SU-DHL-6 (cell line): ENCODE data around the gene KRT35.

Source experiments
- H2AFZ ChIP-seq: fragments of 200-600 bp; sonication (generic); 2 replicates; pipeline ENCODE4 v1.6.1; 2014; ENCODE audit warnings: low read depth, mild to moderate bottlenecking, moderate library complexity, mixed read lengths, antibody characterized with exemption, low read length; ENCODE audit not compliant: severe bottlenecking
- H3F3A ChIP-seq: fragments of 200-600 bp; shearing (Covaris generic); 2 replicates; pipeline ENCODE4 v1.6.0; 2016; ENCODE audit warnings: antibody characterized with exemption, mild to moderate bottlenecking; ENCODE audit not compliant: insufficient read depth
- H3K27ac ChIP-seq: fragments of 200-600 bp; sonication (generic); 2 replicates; pipeline ENCODE4 v1.5.1; 2016; ENCODE audit warnings: low read depth, mild to moderate bottlenecking, low read length, moderate library complexity, mixed read lengths
- H3K27me3 ChIP-seq: fragments of 200-600 bp; sonication (generic), shearing (Covaris generic); 2 replicates; pipeline ENCODE4 v1.6.0; 2014; ENCODE audit warnings: mild to moderate bottlenecking, low read length
- H3K36me3 ChIP-seq: fragments of 200-600 bp; sonication (generic); 2 replicates; pipeline ENCODE4 v1.6.1; 2014; ENCODE audit warnings: mild to moderate bottlenecking, low read length, mixed read lengths
- H3K4me2 ChIP-seq: fragments of 300-600, 200-600 bp; shearing (Covaris generic), sonication (generic); 2 replicates; pipeline ENCODE4 v1.6.0; 2014; ENCODE audit warnings: low read length, low read depth, mild to moderate bottlenecking; ENCODE audit not compliant: poor library complexity, severe bottlenecking
- H3K4me3 ChIP-seq: fragments of 200-600 bp; sonication (generic); 2 replicates; pipeline ENCODE4 v1.5.1; 2014; ENCODE audit warnings: antibody characterized with exemption, low read length, mild to moderate bottlenecking, mixed read lengths; ENCODE audit not compliant: insufficient read depth, poor library complexity, severe bottlenecking
- H3K79me2 ChIP-seq: fragments of 200-600 bp; sonication (generic); 2 replicates; pipeline ENCODE4 v1.6.1; 2014; ENCODE audit warnings: mild to moderate bottlenecking, low read length, moderate library complexity; ENCODE audit not compliant: insufficient read depth
- H3K9ac ChIP-seq: fragments of 200-600 bp; sonication (generic); 2 replicates; pipeline ENCODE4 v1.7.0; 2014; ENCODE audit warnings: mild to moderate bottlenecking, low read length
- H3K9me2 ChIP-seq: fragments of 200-600 bp; sonication (generic); replicated peaks from 2 replicates; pipeline ENCODE4 v1.6.1; 2014; ENCODE audit warnings: low read length; ENCODE audit not compliant: insufficient read depth
- H3K9me3 ChIP-seq: fragments of 200-600 bp; sonication (generic); 2 replicates; pipeline ENCODE4 v1.6.1; 2014; ENCODE audit warnings: low read length, mixed read lengths; ENCODE audit not compliant: insufficient read depth
- H4K20me1 ChIP-seq: fragments of 200-600 bp; sonication (generic); 2 replicates; pipeline ENCODE4 v1.6.1; 2014; ENCODE audit warnings: low read depth, mild to moderate bottlenecking, antibody characterized with exemption, low read length, moderate library complexity, mixed read lengths
- CTCF ChIP-seq: fragments of 200-600 bp; sonication (generic); IDR thresholded peaks from one replicate; pipeline ENCODE4 v1.5.1; 2017; ENCODE audit warnings: antibody characterized with exemption, mild to moderate bottlenecking, low read length, moderate library complexity; ENCODE audit not compliant: insufficient read depth, poor library complexity, severe bottlenecking
- EZH2phosphoT487 ChIP-seq: fragments of 200-600 bp; sonication (generic), shearing (Covaris generic); conservative IDR thresholded peaks from 2 replicates; pipeline ENCODE4 v1.6.1; 2018; ENCODE audit warnings: mild to moderate bottlenecking, antibody characterized with exemption, low read length, moderate library complexity, mixed read lengths

Gene KRT35

GRCh38 chr17:41466988-41467387, 14.0 kb downstream of the KRT35 start, which contains the start of gene KRT32:
TSS of gene KRT32 (minus strand) at chr17:41467386. CDS start at chr17:41467325, 61 bp downstream.
- TF ChIP-seq EZH2phosphoT487 (no peak), CTCF (no peak)
- no peak within 1 kb of the TSS for H3K9ac ChIP-seq
- H4K20me1 ChIP-seq: no peaks in the 10 kb centered on the region
- no peaks in the 10 kb centered on the region for H3K36me3 ChIP-seq
- H3K4me3 ChIP-seq: no peak within 1 kb of the TSS
- no peak within 1 kb of the TSS for H3K27ac ChIP-seq
- no peaks in the 10 kb centered on the region for H3F3A ChIP-seq
- H3K4me2 ChIP-seq: no peak within 1 kb of the TSS
- H3K9me3 ChIP-seq: no peaks in the 10 kb centered on the region
- H3K9me2 ChIP-seq: no peaks in the 10 kb centered on the region
- no peaks in the 10 kb centered on the region for H3K79me2 ChIP-seq
- H3K27me3 ChIP-seq: no peaks in the 10 kb centered on the region
- H2AFZ ChIP-seq: no peak within 1 kb of the TSS

GRCh38 chr17:41464682-41465081, 16.3 kb downstream of the KRT35 start:
- no peaks in the 10 kb centered on the region for H3K79me2 ChIP-seq
- no peak overlapping the region for H3K9ac ChIP-seq
- no peaks in the 10 kb centered on the region for H4K20me1 ChIP-seq
- H3K9me3 ChIP-seq: no peaks in the 10 kb centered on the region
- H3F3A ChIP-seq: no peaks in the 10 kb centered on the region
- H3K27me3 ChIP-seq: no peaks in the 10 kb centered on the region
- TF ChIP-seq EZH2phosphoT487: no peak
- no peak for TF ChIP-seq CTCF
- no peaks in the 10 kb centered on the region for H3K9me2 ChIP-seq
- H3K36me3 ChIP-seq: no peaks in the 10 kb centered on the region
- H2AFZ ChIP-seq: no peak overlapping the region
- H3K27ac ChIP-seq: no peak overlapping the region
- no peak overlapping the region for H3K4me2 ChIP-seq
- no peak overlapping the region for H3K4me3 ChIP-seq

GRCh38 chr17:41464173-41464572, 16.8 kb downstream of the KRT35 start:
- Histone ChIP-seq H3K9ac (no peak overlapping the region), H3K27ac (no peak overlapping the region), H3K27me3 (no peaks in the 10 kb centered on the region), H3F3A (no peaks in the 10 kb centered on the region), H3K79me2 (no peaks in the 10 kb centered on the region), H4K20me1 (no peaks in the 10 kb centered on the region), H3K4me3 (no peak overlapping the region), H3K36me3 (no peaks in the 10 kb centered on the region), H2AFZ (no peak overlapping the region), H3K9me2 (no peaks in the 10 kb centered on the region), H3K9me3 (no peaks in the 10 kb centered on the region), H3K4me2 (no peak overlapping the region)
- TF ChIP-seq EZH2phosphoT487 (no peak), CTCF (no peak)
